ENCODE data around the gene ARG2.
"Not testable (repeated sequence)": the region's sequence is repeated elsewhere in the genome, so short reads cannot be mapped to it uniquely, and the experiment has no call there.

ARG2 gene

DNA sequence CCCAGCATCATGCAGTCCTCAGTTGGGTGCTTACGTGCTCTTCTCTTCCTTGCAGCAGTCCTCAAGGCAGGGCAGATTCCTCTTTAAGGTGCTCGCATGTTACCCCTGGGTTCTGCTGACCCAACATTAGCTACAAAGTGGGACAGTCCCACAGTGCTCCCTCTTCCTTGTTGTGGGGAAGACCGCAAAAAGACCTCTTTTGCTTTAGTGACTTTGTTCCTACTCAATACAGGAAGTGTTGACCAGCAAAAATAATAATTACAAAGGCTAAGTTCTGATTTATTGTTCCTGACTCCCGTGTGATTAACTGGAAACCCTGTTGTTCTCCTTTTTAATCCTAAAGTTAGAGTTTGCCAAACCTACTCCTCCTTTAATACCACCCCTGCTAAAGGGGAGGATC is 33.4 kb upstream of the ARG2 start:
- DNase-seq (ENCODE audit: low spot score) = no peak

DNA sequence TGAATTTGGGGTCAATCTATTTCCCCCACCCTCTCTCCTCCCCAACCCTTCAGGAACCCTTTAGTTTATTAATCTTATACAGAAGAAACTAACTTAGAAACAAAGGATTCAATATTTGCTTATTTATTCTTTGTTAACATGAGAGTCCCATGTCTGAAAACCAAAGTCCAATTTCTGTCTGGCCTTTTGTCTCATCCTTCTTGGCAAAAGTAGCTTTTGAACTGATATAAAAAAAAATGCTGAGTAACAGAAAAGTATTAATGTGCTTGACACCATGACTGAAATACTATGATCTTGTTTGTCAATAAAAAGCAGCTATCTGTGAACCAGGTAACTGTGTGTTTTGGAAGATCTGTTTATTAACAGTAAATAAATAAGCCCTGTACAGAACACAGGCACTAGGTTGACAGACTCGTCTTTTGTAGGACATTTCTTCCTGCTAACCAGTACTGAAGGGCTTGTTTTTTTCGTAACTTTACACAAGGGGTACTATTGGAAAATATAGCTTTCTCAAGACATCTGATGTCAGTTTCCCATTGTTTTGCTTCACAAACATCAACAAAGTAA is 30.4 kb upstream of the ARG2 start:
- DNase-seq (ENCODE audit: low spot score) = no peak

DNA sequence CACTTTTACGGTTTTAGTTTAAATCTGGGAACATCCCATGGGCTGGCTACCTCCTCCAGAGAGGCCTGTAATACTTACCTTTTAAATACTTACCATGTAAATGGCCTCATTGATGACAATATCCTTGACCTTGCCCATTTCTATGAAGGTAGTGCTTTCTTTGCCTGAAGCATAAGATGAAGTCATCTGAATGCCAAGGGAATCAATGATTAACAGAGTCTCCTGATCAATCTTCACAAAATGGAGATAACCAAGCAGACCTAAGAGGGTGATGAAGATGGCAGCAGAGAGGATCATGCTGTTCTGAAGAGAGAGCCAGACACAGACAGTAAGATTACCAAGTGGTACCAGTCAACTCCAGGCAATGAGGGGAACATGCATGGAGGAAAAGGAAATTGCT is 26.1 kb upstream of the ARG2 start:
- not testable (repeated sequence) for DNase-seq (ENCODE audit: low spot score)

DNA sequence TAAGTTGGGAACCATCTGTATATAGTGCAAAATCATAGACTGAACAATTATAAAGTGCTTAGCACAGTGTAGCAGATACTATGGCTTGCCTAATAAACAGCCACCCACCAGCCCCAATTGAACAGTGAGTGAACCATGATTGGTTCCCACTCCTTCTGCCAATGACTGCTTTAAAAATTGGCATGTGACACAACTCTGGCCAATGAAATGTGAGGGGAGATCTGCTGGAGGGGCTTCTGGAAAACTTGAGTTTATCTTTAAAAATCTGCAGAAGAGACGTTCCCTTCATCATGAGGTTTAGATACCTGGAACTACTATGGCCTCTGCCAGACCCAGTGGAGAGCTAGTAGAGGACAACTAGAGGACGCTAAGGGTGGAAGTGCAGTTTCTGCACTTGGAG is 24.3 kb upstream of the ARG2 start:
- no peak for DNase-seq (ENCODE audit: low spot score)

DNA sequence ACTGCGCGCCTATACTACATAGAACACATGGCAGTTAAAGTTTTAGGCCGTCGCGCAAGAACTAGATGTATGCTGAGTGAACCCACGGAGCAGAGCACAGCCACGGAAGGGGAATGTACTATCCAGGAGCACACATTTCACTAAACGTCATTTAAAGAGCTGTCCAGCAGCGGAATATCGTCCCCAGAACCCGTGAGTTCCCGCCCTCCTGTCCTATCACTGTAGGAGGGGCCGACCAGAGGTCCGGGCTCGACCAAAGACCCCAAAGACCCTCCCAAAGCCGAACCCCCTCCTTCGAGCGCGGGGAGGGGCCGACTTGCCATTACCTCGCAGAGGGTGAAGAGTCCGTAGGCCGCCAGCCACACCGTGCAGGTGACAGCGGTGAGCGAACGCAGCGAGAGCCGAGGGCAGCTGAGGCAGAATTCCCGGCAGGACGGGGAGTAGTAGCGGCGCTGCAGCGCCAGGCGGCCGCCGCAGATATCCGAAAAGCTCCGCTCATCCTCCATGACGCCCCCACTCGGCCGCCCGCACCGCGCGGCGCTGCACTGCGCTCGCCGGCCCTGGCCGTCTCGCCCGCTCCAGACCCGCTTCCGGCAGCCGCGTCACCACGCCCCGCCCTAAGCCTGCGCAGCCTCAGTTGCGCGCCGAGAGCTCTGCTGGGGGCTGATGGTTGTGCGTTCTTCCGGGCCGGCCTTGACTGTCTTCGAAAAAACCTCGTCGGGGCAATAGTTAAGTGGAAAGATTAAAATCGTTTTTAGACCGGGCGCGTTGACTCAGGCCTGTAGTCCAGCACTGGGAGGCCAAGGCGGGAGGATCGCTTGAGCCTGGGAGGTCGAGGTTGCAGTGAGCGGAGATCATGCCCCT is 19.8 kb upstream of the ARG2 start, which contains the start of gene PIGH:
Gene PIGH, minus strand, starts transcription at position 571 of the 864 bp plus-strand sequence. Its CDS starts 65 bp downstream, at position 506.
- peak; percentile 96 for DNase-seq (ENCODE audit: low spot score)

DNA sequence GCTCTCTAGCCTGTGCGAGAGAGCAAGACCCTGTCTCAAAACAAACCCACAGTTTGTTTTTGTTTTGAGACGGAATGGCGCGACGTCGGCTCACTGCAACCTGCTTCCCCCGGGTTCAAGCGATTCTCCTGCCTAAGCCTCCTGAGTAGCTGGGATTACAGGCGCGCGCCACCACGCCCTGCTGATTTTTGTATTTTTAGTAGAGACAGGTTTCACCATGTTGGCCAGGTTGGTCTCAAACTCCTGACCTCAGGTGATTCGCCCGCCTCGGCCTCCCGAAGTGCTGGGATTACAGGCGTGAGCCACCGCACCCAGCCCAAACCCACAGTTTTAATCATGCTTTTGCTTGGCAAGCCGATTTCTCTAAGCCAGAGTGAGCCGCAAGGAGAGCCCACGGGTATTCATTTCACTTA is 19.2 kb upstream of the ARG2 start:
- not testable (repeated sequence) for DNase-seq (ENCODE audit: low spot score)

DNA sequence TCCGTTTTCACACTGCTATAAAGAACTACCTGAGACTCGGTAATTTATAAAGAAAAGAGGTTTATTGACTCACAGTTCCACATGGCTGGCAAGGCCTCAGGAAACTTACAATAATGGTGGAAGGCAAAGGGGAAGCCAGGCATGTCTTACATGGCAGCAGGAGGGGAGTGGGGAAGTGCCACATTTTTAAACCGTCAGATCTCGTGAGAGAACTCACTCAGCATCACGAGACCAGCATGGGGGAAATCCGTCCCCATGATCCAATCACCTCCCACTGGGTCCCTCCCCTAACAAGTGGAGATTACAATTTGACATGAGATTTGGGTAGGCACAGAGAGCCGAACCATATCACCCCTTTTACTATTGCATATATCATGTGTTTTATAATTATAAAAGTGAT is 17.6 kb upstream of the ARG2 start:
- no peak for DNase-seq (ENCODE audit: low spot score)

DNA sequence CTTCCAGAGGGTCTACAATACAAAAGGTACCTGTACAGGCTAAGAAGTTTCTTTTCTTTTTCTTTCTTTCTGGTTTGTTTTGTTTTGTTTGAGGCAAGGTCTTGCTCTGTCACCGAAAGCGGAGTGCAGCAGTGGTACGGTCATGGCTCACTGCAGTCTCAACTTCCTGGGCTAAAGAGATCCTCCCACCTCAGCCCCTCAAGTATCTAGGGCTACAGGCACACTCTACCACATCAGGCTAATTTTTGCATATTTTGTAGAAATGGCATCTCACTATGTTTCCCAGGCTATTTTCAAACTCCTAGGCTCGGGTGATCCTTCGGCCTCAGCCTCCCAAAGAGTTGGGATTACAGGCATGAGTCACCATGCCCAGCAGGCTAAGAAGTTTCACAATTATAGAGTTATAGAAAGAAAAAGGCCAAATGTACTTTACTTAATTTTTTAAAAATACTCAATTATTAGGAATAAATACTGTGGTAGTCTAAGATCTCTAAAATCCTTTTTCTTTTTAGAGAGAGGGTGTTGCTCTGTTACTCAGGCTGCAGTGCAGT is 16.6 kb upstream of the ARG2 start:
- DNase-seq (ENCODE audit: low spot score) = peak; percentile 35

DNA sequence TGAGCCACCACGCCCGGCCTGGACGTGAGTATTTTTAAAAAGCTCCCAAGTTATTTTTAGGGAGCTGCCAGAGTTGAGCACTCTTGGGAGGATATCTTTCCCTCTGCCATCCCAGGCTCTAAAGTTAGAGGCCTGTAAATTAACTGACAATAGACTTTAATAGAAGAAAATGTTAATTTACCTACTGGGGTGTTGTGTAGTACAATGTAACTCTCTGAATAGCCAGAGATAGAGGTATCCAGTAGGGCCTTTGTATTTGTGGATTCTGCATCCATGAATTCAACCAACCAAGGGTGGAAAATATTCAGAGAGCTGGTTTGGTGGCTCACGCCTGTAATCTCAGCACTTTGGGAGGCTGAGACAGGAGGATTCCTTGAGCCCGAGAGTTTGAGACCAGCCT is 12.1 kb upstream of the ARG2 start:
- DNase-seq (ENCODE audit: low spot score) = no peak

DNA sequence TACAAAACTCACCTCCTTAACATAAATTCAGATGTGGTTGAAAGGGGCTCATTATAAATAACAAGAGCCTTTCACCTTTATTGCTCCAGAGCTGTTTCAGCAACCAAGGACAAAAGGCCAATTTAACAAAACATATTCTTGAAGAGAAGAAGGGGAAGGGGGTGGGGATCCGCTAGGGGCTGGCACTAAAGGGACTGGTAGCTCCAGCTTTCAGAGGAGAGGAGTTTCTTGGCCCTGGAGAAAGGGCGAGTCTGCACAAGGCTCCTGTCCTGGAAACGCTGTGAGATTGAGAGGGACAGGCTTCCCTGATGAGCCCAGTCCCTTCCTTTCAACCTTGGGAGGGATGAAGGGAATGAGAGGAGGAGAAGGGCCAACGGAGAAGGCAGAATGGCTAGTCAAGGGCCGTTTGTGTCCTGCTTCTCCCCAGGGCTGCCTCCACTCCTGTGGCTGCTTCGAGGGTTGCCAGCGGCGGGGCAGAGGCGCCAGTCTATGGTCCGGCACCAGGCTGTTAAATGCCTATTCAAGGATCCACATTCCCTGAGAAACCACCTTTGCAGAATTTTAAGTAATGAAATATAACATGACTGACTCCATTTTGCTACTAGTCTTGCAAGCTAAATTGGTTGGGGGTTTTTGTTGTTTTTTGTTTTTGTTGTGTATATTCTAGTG is 9.9 kb upstream of the ARG2 start:
- no peak for DNase-seq (ENCODE audit: low spot score)

DNA sequence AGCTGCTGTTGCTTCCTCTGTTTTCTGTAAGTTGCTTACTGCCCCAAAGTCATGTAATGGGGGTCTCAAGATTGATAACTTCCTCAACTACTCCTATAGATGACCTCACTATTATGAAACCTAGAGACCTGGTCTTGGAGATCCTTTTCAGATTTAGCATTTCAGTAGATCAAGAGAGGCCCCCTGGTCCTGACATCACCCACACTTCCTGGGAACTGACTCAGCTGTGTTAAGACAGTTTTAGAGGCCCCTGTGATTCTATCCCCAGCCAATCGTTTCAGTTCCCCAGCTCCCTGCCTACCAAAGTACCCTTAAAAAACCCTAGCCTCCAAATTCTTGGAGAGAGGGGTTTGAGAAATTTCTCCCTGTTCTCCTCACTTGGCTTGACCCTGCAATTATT is 9.2 kb upstream of the ARG2 start:
- no peak for DNase-seq (ENCODE audit: low spot score)

DNA sequence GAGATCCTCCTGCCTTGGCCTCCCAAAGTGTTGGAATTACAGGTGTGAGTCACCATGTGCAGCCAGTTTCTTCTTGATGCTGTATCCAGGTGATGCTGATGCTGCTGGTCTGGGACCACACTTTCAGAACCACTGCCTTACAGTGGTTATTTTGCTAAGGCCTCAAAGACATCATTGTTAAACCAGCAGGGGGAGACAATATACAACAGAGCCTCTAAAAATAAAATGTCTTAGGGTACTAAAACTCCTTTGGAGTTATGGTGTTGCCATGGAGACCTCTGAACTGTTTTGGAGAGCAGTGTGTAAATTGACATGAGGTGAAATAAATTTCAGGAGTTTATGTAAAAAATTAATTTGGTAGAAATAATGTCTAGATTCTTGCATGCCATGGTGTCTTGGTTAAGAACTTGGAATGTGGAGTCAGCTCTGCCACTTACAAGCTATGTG is 1.1 kb upstream of the ARG2 start:
- DNase-seq (ENCODE audit: low spot score) = peak; percentile 59

DNA sequence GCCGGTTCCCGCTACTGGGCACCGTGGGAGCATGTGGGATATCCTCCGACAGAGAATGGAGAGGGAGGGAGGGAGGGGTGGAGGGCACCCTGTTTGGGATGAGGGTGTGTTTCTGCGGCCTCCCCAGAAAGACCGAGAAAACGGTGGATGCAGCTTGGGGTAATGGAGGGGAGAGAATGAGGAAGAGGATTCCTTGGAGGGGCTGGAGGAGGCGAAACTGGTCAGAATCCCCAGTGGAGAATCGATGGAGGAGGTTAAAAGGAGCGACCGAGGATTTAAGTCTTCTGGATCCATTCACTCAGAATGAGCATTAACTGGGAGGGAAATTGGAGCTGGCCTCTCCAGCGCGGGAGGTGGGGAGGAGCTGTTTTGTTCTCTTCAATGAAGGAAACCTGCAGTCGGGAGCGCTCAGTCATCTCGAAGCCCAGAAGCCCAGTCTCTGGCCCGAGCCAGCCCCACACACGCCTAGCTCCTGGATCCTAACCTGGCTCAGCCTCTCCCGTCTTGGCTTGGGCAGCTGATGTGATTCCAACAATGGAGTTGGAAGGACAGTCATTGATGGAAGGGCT is 581 bp downstream of the ARG2 start:
- DNase-seq (ENCODE audit: low spot score) = no peak

DNA sequence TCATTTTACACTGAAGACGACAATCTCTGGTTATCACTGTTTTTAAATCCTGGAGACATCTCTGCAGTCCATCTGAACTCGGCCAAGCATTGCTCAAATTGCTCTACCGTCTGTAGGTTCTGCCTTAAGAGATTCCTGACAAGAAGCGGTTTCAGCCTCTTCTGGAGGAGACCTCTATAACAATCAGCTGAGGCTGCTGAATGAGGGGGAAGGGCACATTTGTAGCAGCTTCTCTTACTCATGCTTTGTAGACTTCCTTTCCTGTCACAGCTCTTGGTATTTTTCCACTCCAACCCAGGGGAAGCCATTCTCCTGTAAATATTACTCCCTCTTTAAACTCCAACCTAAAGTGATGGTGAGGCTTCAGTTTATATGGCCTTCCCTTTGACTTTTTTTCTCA is 3.0 kb downstream of the ARG2 start:
- no peak for DNase-seq (ENCODE audit: low spot score)

DNA sequence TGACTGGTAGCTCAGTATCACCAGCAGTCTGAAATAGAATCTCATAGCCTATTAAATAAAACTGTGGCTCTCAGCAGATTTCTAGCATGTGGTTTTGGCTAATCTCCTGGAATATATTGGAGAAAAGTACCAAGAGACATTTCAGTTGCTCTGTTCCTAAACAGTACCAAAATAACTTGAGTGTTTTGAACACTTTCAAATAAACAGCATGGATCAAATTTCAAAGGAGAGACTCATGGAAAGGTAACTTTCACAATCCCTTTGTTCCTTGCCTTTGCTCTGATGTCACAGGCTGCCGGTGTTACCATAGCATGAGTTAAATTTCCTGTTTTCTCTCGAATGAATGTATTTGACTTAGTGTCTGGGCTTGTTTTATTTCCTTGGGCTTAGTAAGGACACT is 3.4 kb downstream of the ARG2 start:
- no peak for DNase-seq (ENCODE audit: low spot score)

DNA sequence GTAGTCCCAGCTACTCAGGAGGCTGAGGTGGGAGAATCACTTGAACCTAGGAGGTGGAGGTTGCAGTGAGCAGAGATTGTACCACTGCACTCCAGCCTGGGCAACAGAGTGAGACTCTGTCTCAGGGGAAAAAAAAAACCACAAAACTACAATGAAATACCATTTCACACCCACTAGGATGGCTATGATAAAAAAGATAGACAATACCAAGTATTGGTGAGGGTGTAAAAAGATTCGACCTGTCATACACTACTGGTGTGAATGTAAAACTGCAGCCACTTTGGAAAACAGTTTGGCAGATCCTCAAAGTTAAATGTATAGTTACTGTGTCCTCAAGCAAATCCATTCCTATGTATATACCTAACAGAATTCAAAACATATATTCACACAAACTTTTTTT is 6.4 kb downstream of the ARG2 start:
- DNase-seq (ENCODE audit: low spot score) = not testable (repeated sequence)

DNA sequence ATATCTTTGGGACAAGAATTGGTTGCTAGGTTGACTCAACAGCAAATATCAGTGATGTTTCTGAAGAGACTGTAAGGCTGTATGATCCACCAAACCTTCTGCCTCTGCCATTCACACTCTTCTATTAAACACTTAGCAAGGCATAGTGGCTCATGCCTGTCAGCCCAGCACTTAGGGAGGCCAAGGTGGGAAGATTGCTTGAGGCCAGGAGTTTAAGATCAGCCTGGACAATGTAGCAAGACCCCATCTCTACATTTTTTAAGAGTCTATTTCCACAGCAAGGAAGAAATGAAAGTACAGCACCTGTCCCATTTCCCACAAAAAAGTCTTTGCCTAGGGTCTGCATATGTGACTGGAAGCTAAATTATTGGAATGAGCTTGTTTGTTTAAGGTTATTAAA is 7.8 kb downstream of the ARG2 start:
- DNase-seq (ENCODE audit: low spot score) = no peak

DNA sequence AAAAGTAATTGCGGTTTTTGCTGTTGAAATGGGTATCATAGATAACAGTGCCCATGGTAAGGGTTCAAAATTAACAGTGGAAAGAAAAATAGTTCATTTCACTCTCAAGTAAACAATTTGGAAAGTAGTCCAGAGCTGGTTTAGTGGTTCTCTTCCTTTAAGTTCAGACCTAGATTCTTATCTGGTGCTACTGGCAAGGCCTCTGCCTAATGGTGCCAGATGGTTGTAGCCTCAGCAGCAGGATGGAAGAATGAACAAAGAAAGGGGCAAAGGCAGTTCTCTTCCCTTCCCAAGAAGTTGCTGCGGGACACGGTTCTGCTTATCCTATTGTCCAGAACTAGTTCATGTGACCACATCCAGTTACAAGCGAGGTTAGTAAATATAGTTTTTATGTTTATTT is 10.5 kb downstream of the ARG2 start:
- no peak for DNase-seq (ENCODE audit: low spot score)

DNA sequence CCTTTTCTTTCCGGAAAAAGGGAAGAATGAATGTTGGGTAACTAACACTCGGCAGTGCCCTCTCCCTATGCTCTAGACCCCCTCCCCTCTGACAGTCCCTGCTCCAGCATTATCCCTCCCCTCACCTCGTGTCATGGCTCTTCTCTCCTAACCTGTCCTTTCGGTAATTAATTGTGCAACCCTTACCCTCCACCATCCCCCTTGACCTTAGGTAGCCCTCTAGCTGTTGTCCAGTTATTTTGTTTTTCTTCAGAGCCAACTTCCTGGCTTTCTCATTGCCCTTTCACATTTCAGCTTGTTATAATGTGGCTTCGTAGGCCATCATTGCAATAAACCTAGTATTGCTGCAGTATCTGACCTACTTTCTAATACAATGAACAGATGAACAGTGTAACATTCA is 11.2 kb downstream of the ARG2 start:
- DNase-seq (ENCODE audit: low spot score) = no peak

DNA sequence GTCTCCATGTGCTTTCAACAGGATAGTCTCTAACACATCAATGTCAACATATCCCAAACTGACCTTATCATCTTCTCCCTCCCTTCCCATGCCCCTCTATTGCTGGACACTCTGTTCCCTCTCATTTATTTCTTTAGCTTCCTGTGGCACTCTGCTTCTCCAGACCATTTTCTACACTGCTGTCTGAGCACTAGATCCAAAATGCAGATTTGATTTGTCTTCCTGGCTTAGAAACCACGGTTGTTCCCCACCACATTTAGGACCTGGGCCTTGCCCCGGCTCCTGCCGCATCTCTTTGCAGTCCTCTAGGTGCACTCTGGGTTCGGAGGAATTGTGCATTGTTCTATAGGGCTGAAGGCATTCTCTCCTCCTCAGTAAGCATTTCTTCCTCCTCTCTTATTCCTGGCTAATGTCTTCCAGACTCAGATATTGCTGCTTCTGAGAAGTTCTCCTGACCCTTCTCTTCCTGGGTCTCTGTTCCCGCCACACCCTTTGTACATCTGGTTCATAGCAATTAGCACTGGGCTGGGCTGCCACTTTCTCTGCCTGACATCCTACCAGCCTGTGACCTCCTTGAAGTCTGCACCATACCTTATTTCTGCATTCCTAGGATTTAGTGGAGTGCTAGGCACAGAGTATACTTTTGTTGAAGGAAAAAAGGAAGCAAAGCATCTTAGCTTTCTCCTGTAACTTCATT is 13.9 kb downstream of the ARG2 start:
- no peak for DNase-seq (ENCODE audit: low spot score)

DNA sequence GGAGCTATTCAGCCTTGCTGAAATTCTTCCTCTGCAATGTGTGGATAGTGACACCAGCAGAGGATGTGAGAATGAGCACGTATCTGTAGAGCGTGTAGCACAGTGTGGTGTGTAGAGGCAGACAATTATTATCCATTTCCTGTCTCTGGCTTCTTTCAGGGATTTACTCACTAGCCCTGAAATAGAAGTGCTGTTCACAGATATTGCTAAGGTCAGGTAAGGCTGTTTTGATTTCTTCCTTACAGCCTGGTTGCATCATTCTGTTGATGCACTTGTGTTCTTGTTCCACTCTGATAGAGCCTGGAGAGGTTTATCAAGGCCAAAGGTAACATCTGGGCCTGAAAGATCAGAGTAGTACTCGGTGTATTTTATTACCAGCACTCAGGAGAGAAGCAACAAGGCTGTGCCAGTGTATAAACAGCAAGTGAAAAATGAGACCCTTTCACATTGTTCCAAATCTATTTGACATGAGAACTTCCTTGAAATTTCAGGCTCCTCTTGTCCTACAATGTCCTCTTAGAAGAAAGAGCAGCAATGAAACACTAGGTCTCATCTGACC is 16.7 kb downstream of the ARG2 start:
- no peak for DNase-seq (ENCODE audit: low spot score)

DNA sequence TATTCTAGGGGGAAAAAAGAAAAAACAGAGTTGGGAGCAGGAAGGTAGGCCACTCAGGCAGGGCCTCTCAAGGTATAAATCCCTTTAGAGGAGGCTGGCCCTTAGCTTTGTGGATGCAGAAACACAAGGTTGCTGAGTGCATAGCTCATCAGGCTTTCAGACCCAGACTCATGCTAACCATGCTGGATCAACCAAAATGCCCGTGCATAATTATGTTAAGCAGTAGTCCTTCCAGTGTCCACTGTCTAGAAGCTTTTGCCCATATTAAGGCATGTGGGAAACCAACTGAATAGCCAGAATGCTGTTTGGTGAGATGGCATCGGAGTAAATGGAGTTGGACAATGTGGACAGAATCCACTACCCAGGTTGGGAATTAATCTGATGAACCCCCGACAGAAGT is 18.9 kb downstream of the ARG2 start:
- no peak for DNase-seq (ENCODE audit: low spot score)
